ENCODE measurements around the gene LMAN2.

- TF ChIP-seq CTCF (optimal IDR thresholded peaks at IDR 0.05 in 1 of 3, IDR thresholded peaks at IDR 0.05 in 1 of 3, conservative IDR thresholded peaks at IDR 0.05 in 1 of 3; ENCODE audit: extremely low read depth in 1 of 3, insufficient read depth in 2 of 3, low read length in 3 of 3) = no peak
- TF ChIP-seq EZH2 (IDR thresholded peaks at IDR 0.05; ENCODE audit: low read length) = no peak
Observed at GRCh38 chr5:177353093-177353492, 1.6 kb upstream of the LMAN2 start.
